HepG2 (cell line): ENCODE results near the gene ANKHD1.

Experiments
- AHDC1 ChIP-seq: sonication (generic); formaldehyde crosslinking; IDR thresholded peaks from 2 replicates; pipeline ENCODE4 v1.5.1; 2020; ENCODE audit warnings: mild to moderate bottlenecking, missing genetic modification reagents, borderline replicate concordance
- CERS6 ChIP-seq: sonication (generic); formaldehyde crosslinking; IDR thresholded peaks from 2 replicates; pipeline ENCODE4 v1.5.0; 2020; ENCODE audit warnings: missing genetic modification reagents
- CTCF ChIP-seq: sonication (generic); formaldehyde crosslinking; IDR thresholded peaks from 2 replicates; pipeline ENCODE4 v1.5.0; 2020; ENCODE audit warnings: mild to moderate bottlenecking, missing genetic modification reagents, moderate library complexity
- ELF4 ChIP-seq: sonication (generic); formaldehyde crosslinking; IDR thresholded peaks from 2 replicates; pipeline ENCODE4 v1.5.0; 2020; ENCODE audit warnings: missing genetic modification reagents, mild to moderate bottlenecking, moderate library complexity, borderline replicate concordance
- EZH2 ChIP-seq: conservative IDR thresholded peaks from 2 replicates; pipeline ENCODE4 v1.6.1; 2012; ENCODE audit warnings: mild to moderate bottlenecking, low read depth, low read length, moderate library complexity
- RFXANK ChIP-seq: IDR thresholded peaks from 2 replicates; pipeline ENCODE4 v1.6.1; 2016
- SIX1 ChIP-seq: sonication (generic); formaldehyde crosslinking; IDR thresholded peaks from 2 replicates; pipeline ENCODE4 v1.4.0; 2020; ENCODE audit warnings: missing genetic modification reagents, borderline replicate concordance
- SP1 ChIP-seq, 2 experiments: fragments of 450-650 bp in 1 of 2; sonication (generic) in 1 of 2; formaldehyde crosslinking in 1 of 2; IDR thresholded peaks; 2 replicates each; pipeline versions ENCODE4 v1.4.0 to v1.6.1; 2016 to 2020; ENCODE audit warnings: missing genetic modification reagents in 1 of 2
- TAF1 ChIP-seq: sonication (generic); formaldehyde crosslinking; IDR thresholded peaks from 2 replicates; pipeline ENCODE4 v1.4.0; 2020; ENCODE audit warnings: missing genetic modification reagents
- ZBTB10 ChIP-seq: sonication (generic); formaldehyde crosslinking; IDR thresholded peaks from 2 replicates; pipeline ENCODE4 v1.4.0; 2020; ENCODE audit warnings: missing genetic modification reagents, borderline replicate concordance
- ZNF274 ChIP-seq: sonication (generic); formaldehyde crosslinking; IDR thresholded peaks from 2 replicates; pipeline ENCODE4 v1.5.1; 2020; ENCODE audit warnings: mild to moderate bottlenecking, missing genetic modification reagents
- ZSCAN5A ChIP-seq: sonication (generic); formaldehyde crosslinking; IDR thresholded peaks from 2 replicates; pipeline ENCODE4 v1.8.0; 2022; ENCODE audit warnings: mild to moderate bottlenecking, missing genetic modification reagents, borderline replicate concordance

GRCh38 chr5:140358738-140359310 is 42.8 kb upstream of the ANKHD1 start:
- TF ChIP-seq CERS6 (no peak), SP1 (IDR thresholded peaks at IDR 0.05) (no peak), SP1 (CRISPR knock-in tag; IDR thresholded peaks at IDR 0.05) (no peak), ZNF274 (CRISPR knock-in tag) (no peak), CTCF (CRISPR knock-in tag) (peak; percentile 47), SIX1 (CRISPR knock-in tag) (no peak), TAF1 (CRISPR knock-in tag) (no peak), EZH2 (no peak), ZSCAN5A (no peak), ELF4 (CRISPR knock-in tag) (no peak), RFXANK (CRISPR knock-in tag) (no peak), ZBTB10 (CRISPR knock-in tag) (no peak), AHDC1 (CRISPR knock-in tag) (no peak)
